ENCODE data around the gene LIPG. TPM values are rescaled to one million over a fixed set of nuclear protein-coding genes. Genes with fewer than 3 reads are reported as not detected.
"Not testable (repeated sequence)": the region's sequence is repeated elsewhere in the genome, so short reads cannot be mapped to it uniquely, and the experiment has no call there.

The LIPG gene
- total RNA-seq, 6 experiments from 2014 or later, result not detected

- no peak for DNase-seq
- Mint-ChIP-seq H3K9me3 (no peaks in the 10 kb centered on the region), H3K4me1 (ENCODE audit: low read depth) (no peaks in the 10 kb centered on the region), H3K36me3 (ENCODE audit: low read depth) (no peaks in the 10 kb centered on the region), H3K27ac (no peak overlapping the region), H3K4me3 (no peak overlapping the region), H3K27me3 (ENCODE audit: insufficient read depth) (peaks cover 37% of the 10 kb centered on the region)
- no peak for TF ChIP-seq CTCF (IDR thresholded peaks at IDR 0.05)
Observed at GRCh38 chr18:49580279-49580678, 18.4 kb downstream of the LIPG start.

- Mint-ChIP-seq H3K27me3 (ENCODE audit: insufficient read depth) (peaks cover 40% of the 10 kb centered on the region), H3K9me3 (no peaks in the 10 kb centered on the region), H3K4me3 (no peak overlapping the region), H3K4me1 (ENCODE audit: low read depth) (no peaks in the 10 kb centered on the region), H3K36me3 (ENCODE audit: low read depth) (no peaks in the 10 kb centered on the region), H3K27ac (no peak overlapping the region)
- DNase-seq, result no peak
- TF ChIP-seq CTCF (IDR thresholded peaks at IDR 0.05), result no peak
Observed at GRCh38 chr18:49581371-49581770, 19.5 kb downstream of the LIPG start.

- Mint-ChIP-seq H3K9me3 (no peaks in the 10 kb centered on the region), H3K4me3 (no peak overlapping the region), H3K27ac (no peak overlapping the region), H3K36me3 (ENCODE audit: low read depth) (no peaks in the 10 kb centered on the region), H3K4me1 (ENCODE audit: low read depth) (no peaks in the 10 kb centered on the region), H3K27me3 (ENCODE audit: insufficient read depth) (peaks cover 41% of the 10 kb centered on the region)
- DNase-seq, result peak; percentile 24
- no peak for TF ChIP-seq CTCF (IDR thresholded peaks at IDR 0.05)
Observed at GRCh38 chr18:49582579-49582978, 20.7 kb downstream of the LIPG start.

GRCh38 chr18:49584394-49584793 is 22.5 kb downstream of the LIPG start:
- Mint-ChIP-seq H3K9me3 (no peaks in the 10 kb centered on the region), H3K27ac (no peak overlapping the region), H3K4me1 (ENCODE audit: low read depth) (no peaks in the 10 kb centered on the region), H3K27me3 (ENCODE audit: insufficient read depth) (peaks cover 53% of the 10 kb centered on the region), H3K4me3 (no peak overlapping the region), H3K36me3 (ENCODE audit: low read depth) (no peaks in the 10 kb centered on the region)
- no peak for DNase-seq
- TF ChIP-seq CTCF (IDR thresholded peaks at IDR 0.05), result no peak

- H3K27me3 Mint-ChIP-seq (ENCODE audit: insufficient read depth), result peaks cover 50% of the 10 kb centered on the region
- H3K4me1 Mint-ChIP-seq (ENCODE audit: low read depth); H3K27ac Mint-ChIP-seq; H3K36me3 Mint-ChIP-seq (ENCODE audit: low read depth); H3K9me3 Mint-ChIP-seq; DNase-seq; H3K4me3 Mint-ChIP-seq: not testable (repeated sequence)
Observed at GRCh38 chr18:49584951-49585350, 23.1 kb downstream of the LIPG start.

- no peaks in the 10 kb centered on the region for H3K4me1 Mint-ChIP-seq (ENCODE audit: low read depth)
- no peak overlapping the region for H3K4me3 Mint-ChIP-seq
- no peaks in the 10 kb centered on the region for H3K9me3 Mint-ChIP-seq
- DNase-seq, result no peak
- peaks cover 44% of the 10 kb centered on the region for H3K27me3 Mint-ChIP-seq (ENCODE audit: insufficient read depth)
- H3K27ac Mint-ChIP-seq, result no peak overlapping the region
- H3K36me3 Mint-ChIP-seq (ENCODE audit: low read depth), result no peaks in the 10 kb centered on the region
- no peak for TF ChIP-seq CTCF (IDR thresholded peaks at IDR 0.05)
Observed at GRCh38 chr18:49585781-49586663, 24.2 kb downstream of the LIPG start.
